Fibroblast of peridontal ligament (primary cell): ENCODE measurements around the gene PRPF31.

ENCODE experiments used
- DNase-seq: peaks from one replicate; pipeline ENCODE4 v3.0.0-alpha.2; 2010; ENCODE audit errors: extremely low read depth

PRPF31 gene

GRCh38 chr19:54141356-54141755, 25.8 kb downstream of the PRPF31 start:
- peak; percentile 49 for DNase-seq

GRCh38 chr19:54142166-54142780, 26.7 kb downstream of the PRPF31 start:
- DNase-seq: no peak

- no peak for DNase-seq
Measured at GRCh38 chr19:54145541-54146158, 30.1 kb downstream of the PRPF31 start.

GRCh38 chr19:54147676-54148075, 32.1 kb downstream of the PRPF31 start:
- no peak for DNase-seq

GRCh38 chr19:54148158-54148557, 32.6 kb downstream of the PRPF31 start:
- no peak for DNase-seq

GRCh38 chr19:54149021-54149812, 33.7 kb downstream of the PRPF31 start:
- DNase-seq: no peak

DNA sequence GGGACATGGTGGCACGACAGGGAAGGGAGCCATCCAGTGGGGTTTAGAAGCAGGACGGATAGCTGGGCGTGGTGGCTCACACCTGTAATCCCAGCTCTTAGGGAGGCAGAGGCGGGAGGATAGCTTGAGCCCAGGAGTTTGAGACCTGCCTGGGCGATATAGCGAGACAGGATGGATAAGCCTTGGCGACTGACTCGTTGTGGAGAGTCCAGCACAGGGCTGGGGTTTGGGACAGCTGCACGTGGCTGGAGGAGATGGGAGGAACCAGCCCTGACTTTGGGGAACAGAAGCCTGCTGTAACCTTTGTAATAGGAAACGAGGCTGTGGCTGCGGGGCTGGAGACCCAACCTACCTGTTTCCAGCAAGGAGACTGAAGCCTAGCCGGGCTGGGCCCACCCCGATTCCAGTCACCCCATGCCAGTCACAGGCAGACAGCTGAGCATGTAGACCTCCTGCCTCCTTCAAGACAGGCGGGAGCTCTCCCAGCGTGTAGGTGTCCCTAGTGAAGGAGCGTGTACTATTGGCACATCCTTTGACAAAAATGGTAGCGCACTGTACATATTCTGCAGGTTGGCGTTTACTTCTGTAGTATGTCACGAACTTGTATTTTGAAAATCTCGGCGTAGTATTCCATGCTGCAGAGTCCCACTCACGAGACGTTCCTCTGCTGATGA, 35.9 kb downstream of the PRPF31 start:
- DNase-seq: no peak

- no peak for DNase-seq
Measured at GRCh38 chr19:54152267-54152666, 36.7 kb downstream of the PRPF31 start.

DNA sequence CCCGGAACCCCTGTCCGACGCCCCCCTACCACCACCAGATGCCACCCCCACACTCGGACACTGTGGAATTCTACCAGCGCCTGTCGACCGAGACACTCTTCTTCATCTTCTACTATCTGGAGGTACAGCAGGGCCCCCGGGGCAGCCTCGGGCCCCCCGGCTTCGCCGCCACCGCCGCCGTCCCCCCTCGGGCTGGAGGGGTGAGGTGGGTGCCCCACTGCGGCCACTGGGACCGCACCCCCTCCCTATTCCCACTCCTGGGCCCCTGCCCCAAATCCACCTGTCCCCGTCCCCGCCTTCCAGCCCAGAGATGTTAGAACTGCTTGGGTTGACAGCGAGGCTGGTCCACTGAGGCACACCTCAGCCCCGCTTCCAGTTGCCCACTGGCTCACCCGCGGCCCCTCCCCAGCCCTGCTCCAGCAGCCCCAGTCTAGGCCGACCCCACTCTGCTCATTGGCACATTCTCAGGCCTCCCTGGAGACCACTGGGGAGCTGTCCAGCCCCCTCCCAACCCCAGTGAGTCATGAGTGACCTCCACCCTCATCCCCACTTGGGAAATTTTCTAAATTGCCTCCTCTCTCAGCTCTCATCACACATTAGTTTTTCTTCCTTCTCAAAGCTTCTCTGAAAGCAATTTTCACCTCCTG, 37.4 kb downstream of the PRPF31 start:
- DNase-seq: peak; percentile 34

GRCh38 chr19:54153731-54154326, 38.3 kb downstream of the PRPF31 start:
- DNase-seq: no peak

DNA sequence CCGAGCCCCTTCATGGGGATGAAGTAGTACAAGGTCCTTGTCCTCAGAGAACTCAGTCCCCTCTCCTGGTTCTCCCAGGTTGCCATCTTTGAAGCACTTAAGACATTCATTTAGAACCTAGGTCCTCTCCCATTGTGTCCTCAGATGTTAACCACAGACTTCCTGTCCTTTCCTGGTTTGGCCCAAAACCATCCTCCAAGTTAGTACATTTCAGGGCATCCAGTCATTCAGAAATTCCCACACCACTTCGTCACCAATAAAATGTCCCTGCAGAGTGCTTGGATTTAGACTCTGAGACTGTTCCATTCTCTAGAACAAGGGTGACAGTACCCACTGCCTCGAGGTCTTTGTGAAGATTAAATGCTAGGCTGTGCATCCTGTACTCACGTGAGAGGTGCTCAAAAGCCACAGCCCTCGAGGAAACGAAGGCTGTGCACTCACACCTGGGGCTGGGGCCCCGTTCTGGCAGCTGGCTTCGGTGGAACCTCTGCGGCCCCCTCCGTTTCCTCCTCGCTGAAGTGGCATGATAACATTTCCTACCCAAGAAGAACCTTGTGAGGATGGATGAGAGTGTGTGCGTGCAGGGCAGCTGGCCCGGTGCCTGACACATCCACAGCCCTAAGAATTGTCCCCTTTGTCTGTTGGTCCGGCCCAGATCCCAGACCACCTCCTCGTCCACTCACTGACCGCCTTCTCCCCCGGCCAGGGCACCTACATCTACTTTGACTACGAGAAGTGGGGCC, 39.2 kb downstream of the PRPF31 start:
- peak; percentile 17 for DNase-seq

DNA sequence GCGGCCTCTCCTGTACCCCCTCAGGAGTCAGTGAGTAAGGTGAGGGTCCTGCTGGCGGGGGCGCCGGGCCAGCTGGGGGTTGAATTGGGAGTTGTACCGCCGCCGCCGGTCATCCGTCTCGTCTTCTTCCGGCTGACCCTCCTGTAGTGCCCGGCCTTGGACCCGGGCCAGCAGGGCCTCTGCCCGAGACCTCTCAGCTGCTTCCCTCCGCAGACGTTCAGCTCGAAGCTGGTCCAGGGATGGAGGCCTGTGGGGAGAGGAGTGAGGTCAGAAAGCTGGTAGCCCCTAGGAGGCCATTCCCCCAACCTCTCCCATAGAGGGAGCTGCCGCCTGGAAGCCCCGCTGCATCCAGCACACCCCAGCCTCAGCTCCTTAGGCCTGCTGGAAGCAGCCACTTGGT, 40.1 kb downstream of the PRPF31 start:
- DNase-seq: no peak

- no peak for DNase-seq
Measured at GRCh38 chr19:54156490-54156889, 40.9 kb downstream of the PRPF31 start.

DNA sequence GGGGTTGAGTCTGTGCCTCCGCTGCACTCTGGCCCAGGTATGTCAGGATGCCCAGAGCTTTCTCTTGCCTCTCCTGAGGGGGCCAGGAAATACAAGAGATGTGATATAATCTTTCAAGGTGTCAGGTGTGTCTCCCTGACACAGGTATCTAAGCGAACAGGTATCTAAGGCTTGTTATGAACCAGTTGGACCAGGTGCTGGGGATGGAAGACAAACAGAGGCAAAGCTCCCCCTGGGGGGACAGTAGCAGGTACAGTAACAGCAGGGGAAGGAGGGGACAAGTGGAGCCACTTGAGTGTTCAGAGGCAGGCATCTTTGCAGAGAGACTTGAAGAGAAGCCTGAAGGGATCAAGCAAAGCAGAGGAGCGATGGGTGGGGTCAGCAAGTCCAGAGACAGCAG, 41.4 kb downstream of the PRPF31 start:
- DNase-seq: no peak

DNA sequence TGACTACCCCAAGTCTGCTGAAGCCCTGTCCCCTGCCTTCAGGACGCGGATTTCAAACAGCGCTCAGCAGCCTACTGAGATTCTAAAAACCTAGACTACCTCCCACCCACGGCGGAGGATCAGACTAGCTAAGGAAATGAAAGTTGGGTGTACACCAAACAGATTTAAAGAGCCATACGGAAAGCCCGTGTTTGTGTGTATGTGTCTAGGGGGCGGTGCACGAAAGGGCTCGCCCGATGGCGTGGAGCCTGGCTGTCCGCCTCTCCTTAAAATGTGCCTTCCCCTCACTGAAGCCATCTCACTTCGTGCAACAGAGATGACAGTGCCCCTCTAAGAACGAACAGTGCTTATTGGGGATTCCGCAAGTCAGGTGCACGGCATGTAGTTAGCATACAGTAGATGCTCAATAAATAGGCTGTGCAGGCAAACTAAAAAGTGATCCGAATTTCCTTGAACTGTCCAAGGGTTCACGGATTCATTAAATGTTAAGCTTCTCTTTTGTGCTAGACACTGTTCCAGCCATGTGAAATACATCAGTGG, 43.3 kb downstream of the PRPF31 start:
- peak; percentile 36 for DNase-seq

DNA sequence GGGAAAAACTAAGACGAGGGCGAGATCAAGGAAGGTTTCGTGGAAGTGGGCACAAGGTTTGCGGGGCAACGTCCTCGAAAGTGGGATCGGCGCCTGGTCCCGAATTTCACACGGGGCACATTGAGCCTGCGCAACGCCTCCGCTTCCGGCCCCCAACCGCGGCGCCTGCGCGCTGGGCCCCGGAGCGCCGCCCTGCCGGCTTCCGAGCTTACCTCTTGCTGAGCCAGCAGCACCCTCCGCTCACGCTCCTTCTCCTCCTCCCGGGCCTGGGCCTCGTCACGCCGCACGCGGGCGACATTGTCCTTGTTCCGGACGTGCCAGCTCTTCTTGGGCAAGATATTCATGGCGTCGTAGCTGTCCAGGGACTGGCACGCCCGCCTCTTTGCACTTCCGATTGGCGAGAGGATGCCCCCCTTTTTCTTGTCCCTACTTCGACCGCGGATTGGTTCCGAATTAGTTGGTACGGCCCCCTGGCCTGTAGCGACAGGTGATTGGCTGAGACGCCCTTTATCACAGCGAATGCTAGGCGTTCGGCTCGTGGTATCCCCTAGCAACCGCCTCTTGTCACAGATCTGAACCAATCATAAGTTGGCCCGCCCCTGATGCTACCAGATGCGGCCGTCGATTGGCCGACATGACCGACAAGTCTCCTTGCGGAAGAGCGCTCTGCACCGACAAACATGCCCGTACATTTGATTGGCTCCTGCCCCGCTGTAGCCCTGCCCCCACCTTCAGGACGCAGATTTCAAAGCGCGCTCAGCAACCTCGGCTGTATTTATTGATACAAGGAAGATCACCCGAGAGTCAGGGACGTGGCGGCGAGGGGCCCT, 44.0 kb downstream of the PRPF31 start, which contains the start of gene LENG1:
Gene LENG1 (minus strand): TSS at position 370 of the 830 bp plus-strand sequence. CDS start 26 bp downstream, at position 344.
- DNase-seq: peak; percentile 100

- peak; percentile 18 for DNase-seq
Measured at GRCh38 chr19:54160182-54160811, 44.7 kb downstream of the PRPF31 start.

GRCh38 chr19:54160854-54161253, 45.3 kb downstream of the PRPF31 start:
- DNase-seq: no peak

DNA sequence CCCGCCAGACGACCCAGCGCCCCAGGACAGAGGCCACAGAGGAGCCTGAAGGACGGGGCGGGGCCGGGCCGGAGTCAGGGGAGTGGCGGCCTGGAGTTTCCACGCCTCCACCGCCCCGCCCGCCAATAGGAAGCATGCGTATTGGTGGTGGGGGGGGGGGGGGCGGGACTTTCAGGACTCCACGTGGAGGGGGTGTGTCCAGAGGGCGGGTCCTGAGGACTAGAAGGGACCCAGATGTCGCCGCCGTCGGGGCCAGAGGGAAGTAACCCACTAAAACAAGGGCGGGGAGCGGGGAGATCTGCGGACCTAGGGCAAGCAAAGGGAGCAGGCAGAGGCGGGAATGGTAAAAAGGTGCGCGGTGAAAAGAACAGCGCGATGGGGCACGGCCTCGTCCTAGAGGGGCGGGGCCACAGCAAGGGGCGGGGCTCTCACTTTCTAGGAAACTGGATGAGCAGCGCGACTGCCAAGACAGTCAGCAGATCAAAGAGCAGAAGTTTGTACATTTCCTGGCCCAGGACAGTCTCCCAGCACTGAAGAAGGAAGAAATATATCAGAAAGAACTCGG, 46.8 kb downstream of the PRPF31 start:
- peak; percentile 27 for DNase-seq
